Ishikawa (cell line): Measurements from ENCODE around the gene GRID2.

Experiments used
- CREB1 ChIP-seq: IDR thresholded peaks from 2 replicates; pipeline ENCODE4 v1.6.1; 2012; ENCODE audit warnings: low read depth
- EGR1 ChIP-seq: IDR thresholded peaks from 2 replicates; pipeline ENCODE4 v1.6.1; 2012
- EP300 ChIP-seq: IDR thresholded peaks from 2 replicates; pipeline ENCODE4 v1.6.1; 2012; ENCODE audit warnings: borderline replicate concordance
- FOXM1 ChIP-seq: IDR thresholded peaks from 2 replicates; pipeline ENCODE4 v1.6.1; 2012; ENCODE audit warnings: low read depth, borderline replicate concordance
- NFIC ChIP-seq: IDR thresholded peaks from 2 replicates; pipeline ENCODE4 v1.6.1; 2012
- TAF1 ChIP-seq: IDR thresholded peaks from 2 replicates; pipeline ENCODE4 v1.6.1; 2012; ENCODE audit warnings: low read depth, mild to moderate bottlenecking
- YY1 ChIP-seq: IDR thresholded peaks from 2 replicates; pipeline ENCODE4 v1.6.1; 2012; ENCODE audit warnings: low read depth
- TF ChIP-seq, protein P1 (sequence below): IDR thresholded peaks from 2 replicates; pipeline ENCODE4 v1.6.1; 2012

DNA sequence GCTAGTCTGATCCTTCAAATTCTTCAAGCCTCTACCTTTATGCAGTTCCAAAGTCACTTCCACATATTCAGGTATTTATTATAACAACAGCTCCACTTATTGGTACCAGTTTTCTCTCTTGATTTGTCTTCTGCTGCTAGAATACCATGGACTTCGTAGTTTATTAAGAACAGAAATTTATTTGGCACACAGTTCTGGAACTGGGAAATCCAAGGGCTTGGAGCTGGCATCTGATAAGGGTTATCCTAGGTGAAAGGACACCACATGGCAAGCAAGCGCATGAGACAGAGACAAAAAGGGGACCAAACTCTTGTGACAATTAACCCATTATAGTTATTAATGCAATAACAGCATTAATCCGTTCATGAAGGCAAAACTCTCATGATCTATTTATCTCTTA lies 924.3 kb downstream of the GRID2 start:
- TF ChIP-seq FOXM1, result no peak
- TF ChIP-seq TAF1, result no peak
- TF ChIP-seq NFIC, result no peak
- no peak for TF ChIP-seq CREB1
- TF ChIP-seq, protein P1, sequence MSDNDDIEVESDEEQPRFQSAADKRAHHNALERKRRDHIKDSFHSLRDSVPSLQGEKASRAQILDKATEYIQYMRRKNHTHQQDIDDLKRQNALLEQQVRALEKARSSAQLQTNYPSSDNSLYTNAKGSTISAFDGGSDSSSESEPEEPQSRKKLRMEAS, result no peak
- no peak for TF ChIP-seq EP300
- TF ChIP-seq YY1, result no peak
- TF ChIP-seq EGR1, result no peak
